ENCODE measurements around the gene RBM10.

RBM10 gene

DNA sequence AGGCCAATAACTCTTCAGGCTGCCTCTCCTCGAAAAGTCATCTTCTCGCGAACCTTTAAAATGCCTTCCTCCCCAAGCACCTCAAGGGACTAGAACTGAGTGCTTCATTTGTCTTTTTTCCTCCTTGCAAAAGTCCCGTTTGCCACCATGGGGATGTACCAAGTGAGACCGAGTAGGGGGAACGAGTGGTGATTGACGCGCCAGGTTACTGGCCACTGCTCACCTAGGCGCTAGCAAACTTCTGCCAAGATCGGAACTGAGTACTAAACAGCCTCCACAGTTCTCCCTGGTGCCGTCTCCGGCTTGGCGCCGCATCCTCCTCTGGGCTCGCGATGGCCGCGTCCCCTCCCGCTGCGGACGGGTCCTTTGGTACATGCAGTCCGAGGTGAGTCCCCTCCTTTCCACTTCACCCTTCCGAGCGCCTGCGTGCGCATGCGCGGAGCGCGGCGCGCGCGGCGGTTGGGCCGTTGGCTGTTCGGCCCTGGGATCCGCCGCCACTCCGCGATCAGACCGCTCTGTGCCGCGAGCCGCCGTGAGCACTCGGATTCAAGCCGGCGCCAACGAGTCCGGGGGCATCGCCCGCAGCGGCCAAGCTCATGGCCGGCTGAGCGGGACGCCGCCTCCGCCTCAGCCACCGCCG is 73.4 kb downstream of the RBM10 start, which contains the start of gene CDK16:
Gene CDK16 (plus strand): TSS at position 402 of the 640 bp plus-strand sequence. CDS start 4,877 bp downstream, outside the sequence.
- H3K9ac ChIP-seq (ENCODE audit: low read depth in 1 of 2, low read length in 2 of 2): peak within 1 kb of the TSS; percentile 78 to 88
- H3K4me3 ChIP-seq (ENCODE audit: low read length in 2 of 2): peak within 1 kb of the TSS; percentile 84 to 91
- H3K4me1 ChIP-seq (ENCODE audit: control insufficient read depth in 2 of 2, insufficient read depth in 2 of 2, low read length in 2 of 2): peaks cover 21 to 30% of the 10 kb centered on the region in 2 donors
- no peaks in the 10 kb centered on the region for H3K27me3 ChIP-seq (ENCODE audit: control insufficient read depth in 2 of 2, insufficient read depth in 2 of 2, low read length in 2 of 2)
- no peaks in the 10 kb centered on the region for H3K9me3 ChIP-seq (ENCODE audit: control insufficient read depth in 2 of 2, low read length in 2 of 2)
- peaks cover 33 to 35% of the 10 kb centered on the region in 2 donors for H3K36me3 ChIP-seq (ENCODE audit: control insufficient read depth in 2 of 2, insufficient read depth in 2 of 2, low read length in 2 of 2)
- H3K27ac ChIP-seq (ENCODE audit: low read depth in 2 of 2, low read length in 2 of 2): peak within 1 kb of the TSS; percentile 87 to 93

DNA sequence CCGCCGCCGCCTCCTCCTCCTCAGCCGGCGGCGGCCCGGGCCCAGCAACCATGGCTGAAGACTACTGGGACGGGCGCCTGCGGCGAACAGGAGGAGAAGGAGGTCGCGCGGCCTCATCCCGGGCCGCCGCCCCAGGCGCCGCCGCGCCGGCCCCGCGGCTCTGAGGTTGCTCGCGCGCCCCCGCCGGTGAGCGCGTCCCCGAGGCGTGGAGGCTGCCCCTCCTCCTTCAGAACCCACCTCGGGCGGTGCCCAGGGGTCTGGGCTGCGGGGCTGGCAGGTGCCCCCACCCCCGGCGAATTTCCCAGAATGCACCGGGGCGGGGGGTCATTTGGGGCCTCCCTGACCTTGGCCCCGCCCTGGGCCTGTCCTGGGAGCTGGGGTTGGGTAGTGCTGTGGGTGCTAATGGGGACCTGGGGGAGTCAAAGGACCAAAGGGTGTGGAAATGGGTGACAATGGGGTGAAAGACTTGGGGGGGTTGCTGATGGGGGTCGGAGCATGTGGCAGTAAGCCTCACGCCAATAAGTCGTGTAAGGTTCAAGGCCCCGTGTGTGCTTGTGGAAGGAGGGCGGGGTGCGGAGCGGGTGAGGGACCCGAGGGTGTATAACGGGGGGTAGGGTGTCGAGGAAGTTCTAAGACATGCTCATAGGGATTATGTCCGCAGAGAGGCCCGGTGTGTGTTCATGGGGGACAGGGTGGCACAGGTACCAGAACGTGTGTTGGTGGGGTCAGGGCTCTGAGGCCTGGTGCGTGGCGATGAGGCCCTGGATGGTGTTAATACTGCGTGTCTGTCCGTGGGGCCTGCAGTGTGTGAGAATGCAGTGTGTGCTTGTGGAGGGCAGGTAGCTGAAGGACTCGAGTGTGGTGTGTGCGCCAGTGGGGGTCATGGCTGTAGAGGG is 74.1 kb downstream of the RBM10 start:
- Histone ChIP-seq H3K4me1 (ENCODE audit: control insufficient read depth in 2 of 2, insufficient read depth in 2 of 2, low read length in 2 of 2) (peaks cover 21 to 30% of the 10 kb centered on the region in 2 donors), H3K9me3 (ENCODE audit: control insufficient read depth in 2 of 2, low read length in 2 of 2) (no peaks in the 10 kb centered on the region), H3K27ac (ENCODE audit: low read depth in 2 of 2, low read length in 2 of 2) (peak overlapping the region; percentile 87 to 93), H3K9ac (ENCODE audit: low read depth in 1 of 2, low read length in 2 of 2) (peak overlapping the region; percentile 78 to 88), H3K4me3 (ENCODE audit: low read length in 2 of 2) (peak overlapping the region; percentile 84 to 91), H3K36me3 (ENCODE audit: control insufficient read depth in 2 of 2, insufficient read depth in 2 of 2, low read length in 2 of 2) (peaks cover 35 to 37% of the 10 kb centered on the region in 2 donors), H3K27me3 (ENCODE audit: control insufficient read depth in 2 of 2, insufficient read depth in 2 of 2, low read length in 2 of 2) (no peaks in the 10 kb centered on the region)

DNA sequence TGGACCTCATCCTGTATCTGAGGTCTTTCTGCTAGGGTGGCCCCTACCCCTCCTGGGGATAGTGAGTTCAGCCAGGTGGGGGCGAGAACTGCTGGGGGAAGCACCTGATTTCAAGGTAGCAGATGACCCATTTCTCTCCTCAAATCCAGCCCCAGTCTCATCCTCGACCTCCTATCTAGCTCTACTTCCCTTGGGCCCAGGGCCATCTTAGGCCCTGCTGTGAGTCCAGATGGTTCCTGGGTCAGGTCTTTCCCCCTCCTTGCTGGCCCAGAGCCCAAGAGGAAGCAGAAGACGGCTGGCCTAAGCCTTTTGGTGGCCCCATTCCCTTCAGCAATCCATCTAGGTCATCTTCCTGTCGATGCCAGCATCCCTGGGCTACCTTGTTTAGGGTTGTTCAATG is 76.7 kb downstream of the RBM10 start:
- Histone ChIP-seq H3K27ac (ENCODE audit: low read depth in 2 of 2, low read length in 2 of 2) (no peak overlapping the region), H3K9me3 (ENCODE audit: control insufficient read depth in 2 of 2, low read length in 2 of 2) (no peaks in the 10 kb centered on the region), H3K27me3 (ENCODE audit: control insufficient read depth in 2 of 2, insufficient read depth in 2 of 2, low read length in 2 of 2) (no peaks in the 10 kb centered on the region)

DNA sequence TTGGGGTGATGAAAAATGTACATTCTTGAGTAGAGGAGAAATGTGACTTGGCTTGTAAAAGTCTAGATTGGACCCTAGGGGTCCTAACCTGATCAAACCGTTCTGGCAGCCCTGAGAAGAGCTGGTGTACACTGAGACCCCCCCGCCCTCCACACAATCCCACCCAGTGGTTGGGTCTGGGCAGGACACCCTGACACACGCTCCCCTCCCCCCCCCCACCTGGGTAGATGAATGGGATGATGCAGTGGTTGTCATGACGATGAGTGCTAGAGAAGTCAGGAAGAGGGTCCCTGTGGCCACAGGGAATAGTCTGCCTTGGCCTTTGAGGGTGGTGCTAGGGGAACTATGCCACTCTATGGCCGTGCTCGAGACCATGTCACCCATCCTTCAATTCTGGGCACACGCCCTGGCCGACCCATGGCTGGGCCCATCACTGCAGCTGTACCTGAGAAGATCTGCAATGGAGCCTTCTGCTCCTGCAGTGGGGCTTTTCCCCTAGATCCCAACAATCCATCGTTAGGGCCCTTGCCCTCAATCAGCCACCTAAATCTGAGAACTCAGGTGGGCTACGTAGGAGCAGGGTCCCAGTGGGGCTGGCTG is 77.8 kb downstream of the RBM10 start:
- Histone ChIP-seq H3K27ac (ENCODE audit: low read depth in 2 of 2, low read length in 2 of 2) (no peak overlapping the region), H3K4me1 (ENCODE audit: control insufficient read depth in 2 of 2, insufficient read depth in 2 of 2, low read length in 2 of 2) (peaks cover 9 to 18% of the 10 kb centered on the region in 2 donors), H3K36me3 (ENCODE audit: control insufficient read depth in 2 of 2, insufficient read depth in 2 of 2, low read length in 2 of 2) (peaks cover 42 to 48% of the 10 kb centered on the region in 2 donors)

More for the DNA sequence above, 76.7 kb downstream of the RBM10 start:
- H3K9ac ChIP-seq (ENCODE audit: low read depth in 1 of 2, low read length in 2 of 2): no peak overlapping the region
- peaks cover 38 to 39% of the 10 kb centered on the region in 2 donors for H3K36me3 ChIP-seq (ENCODE audit: control insufficient read depth in 2 of 2, insufficient read depth in 2 of 2, low read length in 2 of 2)
- H3K4me3 ChIP-seq (ENCODE audit: low read length in 2 of 2): no peak overlapping the region
- H3K4me1 ChIP-seq (ENCODE audit: control insufficient read depth in 2 of 2, insufficient read depth in 2 of 2, low read length in 2 of 2): peaks cover 18 to 24% of the 10 kb centered on the region in 2 donors

DNA sequence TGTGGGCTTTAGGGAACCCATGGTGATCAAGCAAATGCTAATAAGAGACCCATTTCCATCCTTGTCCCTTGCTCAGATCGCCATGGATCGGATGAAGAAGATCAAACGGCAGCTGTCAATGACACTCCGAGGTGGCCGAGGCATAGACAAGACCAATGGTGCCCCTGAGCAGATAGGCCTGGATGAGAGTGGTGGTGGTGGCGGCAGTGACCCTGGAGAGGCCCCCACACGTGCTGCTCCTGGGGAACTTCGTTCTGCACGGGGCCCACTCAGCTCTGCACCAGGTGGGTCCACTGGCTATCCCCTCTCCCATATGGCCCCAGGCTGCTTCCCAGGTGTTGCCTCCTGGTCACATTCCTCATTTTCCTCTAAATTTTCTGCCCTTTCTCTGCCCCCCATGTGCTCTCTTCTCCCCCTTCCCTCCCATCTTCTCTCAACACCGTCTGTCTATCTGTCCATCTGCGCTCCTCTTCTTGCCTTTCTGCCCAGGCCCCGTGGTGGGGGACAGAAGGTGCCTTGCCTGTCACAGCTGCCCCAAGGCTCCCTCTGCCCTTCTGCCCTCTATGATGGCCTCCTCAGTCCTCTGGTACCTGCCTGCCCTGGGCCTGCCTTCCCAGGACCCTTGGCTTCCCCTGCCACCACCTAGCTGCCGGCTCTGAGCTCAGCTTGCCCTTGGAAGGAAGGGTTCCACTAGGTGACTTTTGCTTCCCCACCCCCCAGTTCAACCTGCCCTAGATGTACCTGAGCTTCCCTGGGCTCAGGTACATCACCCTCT is 78.6 kb downstream of the RBM10 start:
- Histone ChIP-seq H3K4me1 (ENCODE audit: control insufficient read depth in 2 of 2, insufficient read depth in 2 of 2, low read length in 2 of 2) (peaks cover 9 to 18% of the 10 kb centered on the region in 2 donors), H3K27me3 (ENCODE audit: control insufficient read depth in 2 of 2, insufficient read depth in 2 of 2, low read length in 2 of 2) (no peaks in the 10 kb centered on the region), H3K27ac (ENCODE audit: low read depth in 2 of 2, low read length in 2 of 2) (no peak overlapping the region), H3K4me3 (ENCODE audit: low read length in 2 of 2) (no peak overlapping the region), H3K9ac (ENCODE audit: low read depth in 1 of 2, low read length in 2 of 2) (no peak overlapping the region), H3K36me3 (ENCODE audit: control insufficient read depth in 2 of 2, insufficient read depth in 2 of 2, low read length in 2 of 2) (peaks cover 48 to 53% of the 10 kb centered on the region in 2 donors), H3K9me3 (ENCODE audit: control insufficient read depth in 2 of 2, low read length in 2 of 2) (no peaks in the 10 kb centered on the region)

More for the DNA sequence above, 77.8 kb downstream of the RBM10 start:
- Histone ChIP-seq H3K9me3 (ENCODE audit: control insufficient read depth in 2 of 2, low read length in 2 of 2) (no peaks in the 10 kb centered on the region), H3K27me3 (ENCODE audit: control insufficient read depth in 2 of 2, insufficient read depth in 2 of 2, low read length in 2 of 2) (no peaks in the 10 kb centered on the region), H3K9ac (ENCODE audit: low read depth in 1 of 2, low read length in 2 of 2) (no peak overlapping the region), H3K4me3 (ENCODE audit: low read length in 2 of 2) (no peak overlapping the region)

DNA sequence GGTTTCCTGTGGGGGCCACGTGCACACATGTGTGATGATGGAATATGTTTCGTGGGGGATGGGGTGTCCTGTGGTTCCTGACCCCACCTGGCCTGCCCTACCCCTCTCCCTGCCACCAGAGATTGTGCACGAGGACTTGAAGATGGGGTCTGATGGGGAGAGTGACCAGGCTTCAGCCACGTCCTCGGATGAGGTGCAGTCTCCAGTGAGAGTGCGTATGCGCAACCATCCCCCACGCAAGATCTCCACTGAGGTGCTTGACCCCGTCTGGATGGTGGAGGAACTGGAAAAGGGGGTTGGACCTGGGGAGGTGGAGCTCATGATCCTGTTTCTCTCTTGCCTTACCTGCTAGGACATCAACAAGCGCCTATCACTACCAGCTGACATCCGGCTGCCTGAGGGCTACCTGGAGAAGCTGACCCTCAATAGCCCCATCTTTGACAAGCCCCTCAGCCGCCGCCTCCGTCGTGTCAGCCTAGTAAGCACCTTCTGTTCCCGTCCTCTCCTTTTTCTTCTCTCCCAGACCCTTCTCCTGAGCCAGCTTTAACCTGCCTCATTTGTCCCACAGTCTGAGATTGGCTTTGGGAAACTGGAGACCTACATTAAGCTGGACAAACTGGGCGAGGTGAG is 79.4 kb downstream of the RBM10 start:
- H3K36me3 ChIP-seq (ENCODE audit: control insufficient read depth in 2 of 2, insufficient read depth in 2 of 2, low read length in 2 of 2): peaks cover 51 to 56% of the 10 kb centered on the region in 2 donors

DNA sequence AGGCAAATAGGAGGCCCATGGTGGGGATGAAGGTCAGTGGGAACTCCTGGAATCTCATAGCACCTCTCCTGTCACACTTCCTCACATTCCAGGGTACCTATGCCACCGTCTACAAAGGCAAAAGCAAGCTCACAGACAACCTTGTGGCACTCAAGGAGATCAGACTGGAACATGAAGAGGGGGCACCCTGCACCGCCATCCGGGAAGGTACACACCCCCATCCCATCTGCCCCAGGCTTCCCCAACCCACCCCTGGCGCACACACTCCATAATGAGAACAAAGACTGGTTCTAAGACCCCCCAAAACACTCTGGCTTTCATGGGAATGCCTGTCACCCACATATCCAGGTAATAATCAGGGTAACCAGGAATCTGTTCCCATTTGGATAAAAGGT is 79.9 kb downstream of the RBM10 start:
- Histone ChIP-seq H3K36me3 (ENCODE audit: control insufficient read depth in 2 of 2, insufficient read depth in 2 of 2, low read length in 2 of 2) (peaks cover 51 to 56% of the 10 kb centered on the region in 2 donors), H3K9me3 (ENCODE audit: control insufficient read depth in 2 of 2, low read length in 2 of 2) (no peaks in the 10 kb centered on the region), H3K27ac (ENCODE audit: low read depth in 2 of 2, low read length in 2 of 2) (no peak overlapping the region)

More for the DNA sequence above, 79.4 kb downstream of the RBM10 start:
- H3K27me3 ChIP-seq (ENCODE audit: control insufficient read depth in 2 of 2, insufficient read depth in 2 of 2, low read length in 2 of 2): no peaks in the 10 kb centered on the region
- H3K4me3 ChIP-seq (ENCODE audit: low read length in 2 of 2): no peak overlapping the region
- peaks cover 6 to 15% of the 10 kb centered on the region in 2 donors for H3K4me1 ChIP-seq (ENCODE audit: control insufficient read depth in 2 of 2, insufficient read depth in 2 of 2, low read length in 2 of 2)
- no peak overlapping the region for H3K27ac ChIP-seq (ENCODE audit: low read depth in 2 of 2, low read length in 2 of 2)
- no peak overlapping the region for H3K9ac ChIP-seq (ENCODE audit: low read depth in 1 of 2, low read length in 2 of 2)
- H3K9me3 ChIP-seq (ENCODE audit: control insufficient read depth in 2 of 2, low read length in 2 of 2): no peaks in the 10 kb centered on the region

DNA sequence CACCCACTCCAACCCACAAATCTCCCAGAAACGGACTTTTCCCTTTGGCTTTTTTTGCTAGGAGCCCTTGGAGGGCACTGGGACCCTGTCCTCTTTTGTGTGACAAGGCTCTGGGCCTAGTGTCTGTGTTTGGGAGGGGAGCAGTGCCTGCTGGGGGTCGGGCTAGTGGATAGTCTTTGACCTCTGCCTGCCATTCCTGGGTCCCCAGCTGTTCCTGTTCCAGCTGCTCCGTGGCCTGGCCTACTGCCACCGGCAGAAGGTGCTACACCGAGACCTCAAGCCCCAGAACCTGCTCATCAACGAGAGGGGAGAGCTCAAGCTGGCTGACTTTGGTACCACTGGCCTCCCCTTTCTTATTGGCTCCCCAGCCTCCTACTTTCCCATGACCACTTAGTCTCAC is 81.0 kb downstream of the RBM10 start:
- no peak overlapping the region for H3K27ac ChIP-seq (ENCODE audit: low read depth in 2 of 2, low read length in 2 of 2)
- peaks cover 0 to 2% of the 10 kb centered on the region in 2 donors for H3K27me3 ChIP-seq (ENCODE audit: control insufficient read depth in 2 of 2, insufficient read depth in 2 of 2, low read length in 2 of 2)
- H3K4me1 ChIP-seq (ENCODE audit: control insufficient read depth in 2 of 2, insufficient read depth in 2 of 2, low read length in 2 of 2): no peaks in the 10 kb centered on the region
- peaks cover 51 to 56% of the 10 kb centered on the region in 2 donors for H3K36me3 ChIP-seq (ENCODE audit: control insufficient read depth in 2 of 2, insufficient read depth in 2 of 2, low read length in 2 of 2)
- no peaks in the 10 kb centered on the region for H3K9me3 ChIP-seq (ENCODE audit: control insufficient read depth in 2 of 2, low read length in 2 of 2)
- no peak overlapping the region for H3K4me3 ChIP-seq (ENCODE audit: low read length in 2 of 2)
- no peak overlapping the region for H3K9ac ChIP-seq (ENCODE audit: low read depth in 1 of 2, low read length in 2 of 2)

More for the DNA sequence above, 79.9 kb downstream of the RBM10 start:
- Histone ChIP-seq H3K9ac (ENCODE audit: low read depth in 1 of 2, low read length in 2 of 2) (no peak overlapping the region), H3K4me1 (ENCODE audit: control insufficient read depth in 2 of 2, insufficient read depth in 2 of 2, low read length in 2 of 2) (peaks cover 4 to 10% of the 10 kb centered on the region in 2 donors), H3K27me3 (ENCODE audit: control insufficient read depth in 2 of 2, insufficient read depth in 2 of 2, low read length in 2 of 2) (no peaks in the 10 kb centered on the region), H3K4me3 (ENCODE audit: low read length in 2 of 2) (no peak overlapping the region)

Data from mucosa of rectum (tissue), 2 donors.